Inferior parietal cortex (tissue), 1 donor: ENCODE results near the gene ACRV1.
"Not testable (repeated sequence)": the region's sequence is repeated elsewhere in the genome, so short reads cannot be mapped to it uniquely, and the experiment has no call there.

Experiments
- DNase-seq: peaks from one replicate; pipeline ENCODE4 v3.0.0-alpha.2; 2016; ENCODE audit errors: extremely low spot score

Gene ACRV1, protein sequence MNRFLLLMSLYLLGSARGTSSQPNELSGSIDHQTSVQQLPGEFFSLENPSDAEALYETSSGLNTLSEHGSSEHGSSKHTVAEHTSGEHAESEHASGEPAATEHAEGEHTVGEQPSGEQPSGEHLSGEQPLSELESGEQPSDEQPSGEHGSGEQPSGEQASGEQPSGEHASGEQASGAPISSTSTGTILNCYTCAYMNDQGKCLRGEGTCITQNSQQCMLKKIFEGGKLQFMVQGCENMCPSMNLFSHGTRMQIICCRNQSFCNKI

DNA sequence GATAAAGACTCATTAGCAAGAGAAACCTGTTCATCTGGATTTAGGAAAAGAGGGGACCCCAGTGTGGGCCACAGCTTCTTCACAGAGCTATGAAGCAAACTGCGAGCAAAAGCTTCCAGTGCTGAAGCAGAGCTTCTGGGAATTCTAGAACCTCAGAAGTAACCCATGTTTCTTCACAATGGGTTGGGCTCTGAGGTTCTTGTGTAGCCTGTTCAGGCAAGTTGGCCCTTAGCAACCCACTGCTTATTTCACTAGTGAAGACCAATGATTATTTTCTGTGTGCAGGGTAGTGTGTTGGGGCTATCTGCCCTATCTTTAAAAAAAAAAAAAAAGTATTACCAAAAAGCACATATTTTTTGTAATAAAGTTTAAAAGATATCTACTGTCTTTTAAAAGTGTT lies at the start of gene ACRV1:
Gene ACRV1, minus strand, starts transcription at position 101 of the 400 bp plus-strand sequence. Its CDS starts 67 bp downstream, at position 34.
- no peak for DNase-seq

DNA sequence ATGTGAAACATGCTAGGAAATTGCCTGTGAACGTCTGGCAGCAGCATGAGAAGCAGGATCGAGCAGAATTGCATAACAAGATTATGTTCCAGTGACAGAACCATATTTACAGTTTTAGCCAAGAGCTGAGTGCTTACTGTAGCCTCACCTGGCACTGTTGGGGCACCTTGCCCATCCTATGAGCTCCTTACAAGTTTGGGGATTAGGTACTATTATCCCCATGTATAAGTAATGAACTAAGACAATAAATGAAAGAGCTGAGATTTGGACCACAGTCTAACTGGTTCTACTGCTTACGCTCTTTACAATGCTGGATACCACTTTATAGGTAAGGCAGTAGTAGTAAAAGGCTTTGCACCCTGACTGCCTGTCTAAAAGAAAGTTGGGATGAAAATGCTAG lies 48.3 kb upstream of the ACRV1 start:
- DNase-seq = no peak

DNA sequence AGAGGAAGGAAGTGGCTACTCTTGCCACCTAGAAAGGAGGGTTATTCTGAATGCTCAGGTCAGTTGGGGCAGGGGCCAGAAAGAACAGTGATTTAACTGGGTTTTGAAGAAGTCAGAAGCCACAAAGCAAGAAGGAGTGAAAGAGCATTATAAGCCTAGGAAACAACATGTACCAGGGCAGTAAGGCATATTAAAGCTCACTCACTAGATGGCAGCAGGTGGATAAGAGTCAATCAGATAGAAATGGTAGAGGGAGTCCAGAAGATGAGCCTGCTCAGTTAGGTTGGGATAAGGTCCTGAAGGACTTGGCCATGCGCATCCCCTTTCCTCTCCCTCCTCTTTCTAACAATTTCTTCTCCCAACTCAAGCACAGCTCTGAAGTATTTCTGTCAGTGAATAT lies 43.5 kb upstream of the ACRV1 start:
- no peak for DNase-seq

DNA sequence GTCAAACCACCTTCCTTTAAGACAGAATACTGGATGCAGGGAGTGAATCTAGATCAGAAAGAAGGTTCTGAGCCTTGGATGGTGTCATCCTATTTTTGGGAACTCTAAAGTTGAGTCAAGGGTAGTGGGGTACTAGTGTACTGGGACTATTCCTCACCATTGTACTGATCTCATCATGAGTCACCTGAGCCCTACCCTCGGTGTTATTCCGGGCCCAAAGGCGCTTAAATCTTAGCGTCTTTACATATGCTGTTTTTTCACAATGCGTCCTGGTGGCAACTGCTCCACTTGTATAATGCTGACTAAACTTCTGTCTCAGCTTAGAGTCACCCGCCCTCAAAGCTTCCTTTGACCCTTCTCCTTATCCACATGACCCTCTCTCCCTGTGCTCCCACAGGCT lies 40.1 kb upstream of the ACRV1 start:
- DNase-seq = no peak

DNA sequence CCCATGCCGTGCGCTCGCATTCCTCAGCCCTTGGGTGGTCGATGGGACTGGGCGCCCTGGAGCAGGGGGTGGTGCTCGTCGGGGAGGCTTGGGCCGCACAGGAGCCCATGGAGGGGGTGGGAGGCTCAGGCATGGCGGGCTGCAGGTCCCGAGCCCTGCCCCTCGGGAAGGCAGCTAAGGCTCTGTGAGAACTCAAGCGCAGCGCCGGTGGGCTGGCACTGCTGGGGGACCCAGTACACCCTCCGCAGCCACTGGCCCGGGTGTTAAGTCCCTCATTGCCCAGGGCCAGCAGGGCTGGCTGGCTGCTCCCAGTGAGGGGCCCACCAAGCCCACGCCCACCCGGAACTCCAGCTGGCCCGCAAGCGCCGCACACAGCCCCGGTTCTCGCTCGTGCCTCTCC lies 24.0 kb upstream of the ACRV1 start:
- DNase-seq = not testable (repeated sequence)

DNA sequence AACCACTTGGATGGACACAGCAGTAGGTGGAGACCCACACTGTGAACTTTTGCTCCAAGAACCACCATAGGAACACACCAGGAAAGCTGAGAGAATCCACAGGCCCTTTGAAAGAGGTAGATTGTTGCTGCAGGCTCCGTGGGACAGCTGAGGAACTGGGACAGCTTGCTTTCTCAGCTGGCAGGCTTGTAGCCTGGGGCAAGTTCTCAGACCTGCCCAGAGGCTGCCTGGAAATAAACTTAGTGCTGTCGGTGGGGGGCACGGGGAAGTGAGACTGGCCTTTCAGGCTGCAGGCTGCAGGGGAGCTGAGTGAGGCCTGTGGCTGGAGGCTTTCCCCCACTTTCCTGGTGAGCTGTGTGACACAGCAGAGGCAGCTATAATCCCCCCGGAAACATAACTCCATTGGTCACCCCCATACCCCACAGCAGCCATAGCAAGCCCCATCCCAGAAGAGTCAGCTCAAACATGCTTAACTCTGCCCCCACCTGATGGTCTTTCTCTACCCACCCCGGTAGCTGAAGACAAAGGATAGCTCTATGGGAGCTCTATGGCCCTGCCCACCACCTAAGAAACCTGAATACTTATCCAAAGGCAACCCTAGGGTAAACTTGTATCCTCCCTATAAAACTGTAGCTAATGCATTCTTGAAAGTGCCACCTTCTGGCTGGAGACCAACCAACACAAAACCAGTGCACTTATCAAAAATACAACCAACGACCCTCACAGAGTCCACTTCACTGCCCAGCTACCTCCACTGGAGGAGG lies 21.4 kb upstream of the ACRV1 start:
- DNase-seq = no peak

DNA sequence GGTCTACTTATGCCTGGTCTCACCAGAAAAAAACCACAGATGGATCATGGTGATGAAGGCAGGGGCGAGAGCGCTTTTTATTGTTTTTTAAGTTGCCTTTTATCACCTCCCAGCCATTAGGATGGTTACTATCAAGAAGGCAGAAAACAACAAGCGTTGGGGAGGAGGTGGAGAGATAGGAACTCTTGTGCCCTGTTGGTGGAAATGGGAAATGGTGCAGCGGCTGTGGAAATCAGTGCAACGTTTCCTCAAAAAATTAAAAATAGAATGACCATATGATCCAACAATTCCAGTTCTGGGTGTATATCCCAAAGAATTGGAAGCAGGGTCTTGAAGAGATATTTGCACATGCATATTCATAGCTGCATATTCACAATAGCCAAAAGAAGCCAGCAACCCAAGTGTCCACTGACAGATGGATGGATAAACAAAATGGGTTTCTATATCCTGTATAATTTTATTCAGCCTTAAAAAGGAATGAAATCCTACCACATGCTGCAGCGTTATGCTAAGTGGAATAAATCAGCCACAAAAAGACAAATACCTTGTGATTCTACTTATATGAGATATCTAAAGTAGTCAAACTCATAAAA lies 20.5 kb upstream of the ACRV1 start:
- DNase-seq = no peak

DNA sequence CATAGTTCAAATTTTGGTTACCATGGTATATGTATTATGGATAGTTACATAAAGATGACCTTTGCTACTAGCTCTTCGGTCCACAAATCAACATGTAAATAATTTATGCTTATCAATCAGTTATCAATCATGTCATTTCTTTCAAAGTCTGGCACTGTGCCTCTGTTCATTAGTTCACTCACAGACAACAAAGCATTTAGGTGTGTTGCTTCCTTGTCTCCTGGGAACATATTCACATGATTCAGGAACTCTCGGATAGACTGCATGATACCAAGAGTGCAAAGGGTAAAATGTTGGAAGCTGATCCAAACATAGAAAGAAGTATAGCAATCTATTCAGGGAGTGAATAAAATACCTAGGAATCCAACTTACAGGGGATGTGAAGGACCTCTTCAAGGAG lies 14.3 kb upstream of the ACRV1 start:
- DNase-seq = no peak

DNA sequence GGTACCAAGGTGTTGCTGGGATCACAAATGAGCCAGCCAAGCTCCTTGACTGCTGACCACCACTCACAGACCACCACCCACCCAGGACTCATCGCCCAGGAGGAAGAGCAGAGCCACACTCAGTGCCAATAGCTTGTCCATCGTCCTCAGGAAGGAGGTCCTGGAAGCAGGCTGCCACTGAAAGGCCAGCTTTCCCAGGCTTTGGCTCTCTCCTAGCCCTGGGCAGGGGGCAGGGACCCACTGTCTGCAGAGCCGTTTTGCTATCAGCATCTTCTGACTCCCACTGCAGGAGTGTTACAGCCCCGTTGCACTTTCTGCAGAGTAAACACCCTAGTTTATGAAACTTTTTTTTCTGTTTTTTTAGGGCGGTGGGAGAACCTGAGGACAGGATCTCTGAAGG lies 12.2 kb upstream of the ACRV1 start:
- DNase-seq = no peak

DNA sequence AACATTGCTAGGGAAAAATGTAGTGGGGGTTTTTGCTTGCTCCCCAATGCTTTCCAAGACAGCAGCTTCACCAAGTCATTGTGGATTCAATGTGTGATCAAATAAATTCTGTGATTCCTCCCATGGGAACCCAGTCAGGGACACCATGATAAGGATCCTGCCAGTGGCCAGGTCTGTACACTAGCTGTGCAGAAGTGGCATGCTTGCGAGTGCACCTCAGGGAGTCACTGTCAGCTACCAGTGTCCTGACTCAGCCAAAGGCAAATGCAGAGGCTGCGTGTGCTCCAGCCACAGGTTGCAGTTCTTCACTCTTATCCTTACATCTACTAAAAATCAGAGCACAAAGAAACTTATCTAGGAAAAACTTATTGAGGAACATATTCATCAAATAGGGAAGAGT lies 9.4 kb upstream of the ACRV1 start:
- no peak for DNase-seq

DNA sequence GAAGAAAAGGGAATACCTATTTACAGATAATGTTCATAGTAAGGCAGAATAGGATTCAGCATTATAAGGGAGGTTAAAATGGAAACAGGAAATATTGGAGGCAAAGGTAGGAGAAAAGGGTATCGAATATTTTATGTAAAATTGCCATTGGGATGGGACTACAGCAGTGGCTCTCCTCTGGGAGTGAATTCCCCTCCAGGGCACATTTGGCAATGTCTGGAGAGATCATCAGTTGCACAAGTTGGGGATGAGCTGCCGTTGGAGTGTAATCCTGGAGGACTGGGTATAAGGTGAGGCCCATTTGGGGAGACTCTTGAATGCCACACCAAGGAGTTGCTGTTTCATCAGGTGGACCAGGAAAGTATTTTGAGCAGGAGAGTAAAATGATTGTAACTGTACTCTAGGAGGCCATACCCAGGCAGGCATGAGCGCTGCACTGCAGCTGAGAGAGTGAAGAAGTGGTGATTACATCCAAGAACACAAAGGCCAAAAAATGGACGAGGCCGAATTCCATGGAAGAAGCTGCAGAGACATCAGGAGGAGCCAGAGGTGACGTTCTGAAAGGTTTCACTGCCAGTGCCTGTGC lies 8.7 kb upstream of the ACRV1 start:
- DNase-seq = no peak

DNA sequence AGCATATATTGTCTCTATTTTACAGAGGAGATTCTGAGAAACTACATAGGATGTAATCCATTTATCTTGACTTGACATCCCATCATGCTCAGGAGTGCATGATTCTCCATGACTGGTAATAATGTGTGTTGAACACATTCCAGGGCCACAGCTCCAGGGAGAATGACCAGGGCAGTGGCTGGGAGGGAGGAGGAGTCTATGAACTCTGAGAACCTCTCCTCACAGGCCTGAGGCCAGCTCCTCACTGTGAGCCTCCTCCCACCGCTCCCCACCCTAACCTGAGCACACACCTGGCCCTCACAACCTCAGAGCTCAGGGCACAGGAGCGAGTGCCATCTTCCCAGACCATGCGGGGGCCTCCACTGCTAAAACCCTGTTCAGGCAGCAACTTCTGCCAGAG lies 8.0 kb upstream of the ACRV1 start:
- no peak for DNase-seq

DNA sequence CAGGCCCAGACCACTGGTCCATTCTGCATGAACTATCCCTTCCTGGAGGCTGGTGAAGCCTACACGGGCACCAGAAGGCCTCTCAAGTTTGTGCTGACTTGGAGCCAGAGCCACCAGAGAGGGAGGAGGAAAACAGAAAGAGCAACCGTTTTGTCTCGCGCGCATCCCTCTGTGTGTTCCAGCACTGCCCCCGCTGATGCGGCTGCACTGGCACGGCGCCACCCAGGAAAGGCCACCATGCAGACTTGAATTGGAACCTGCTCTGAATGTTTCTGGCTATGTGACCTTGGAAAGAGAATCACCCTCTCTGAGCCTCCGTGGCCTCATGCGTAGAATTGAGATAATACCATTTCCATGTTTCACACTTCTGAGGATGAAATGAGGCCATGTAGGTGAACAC lies 7.4 kb upstream of the ACRV1 start:
- no peak for DNase-seq

DNA sequence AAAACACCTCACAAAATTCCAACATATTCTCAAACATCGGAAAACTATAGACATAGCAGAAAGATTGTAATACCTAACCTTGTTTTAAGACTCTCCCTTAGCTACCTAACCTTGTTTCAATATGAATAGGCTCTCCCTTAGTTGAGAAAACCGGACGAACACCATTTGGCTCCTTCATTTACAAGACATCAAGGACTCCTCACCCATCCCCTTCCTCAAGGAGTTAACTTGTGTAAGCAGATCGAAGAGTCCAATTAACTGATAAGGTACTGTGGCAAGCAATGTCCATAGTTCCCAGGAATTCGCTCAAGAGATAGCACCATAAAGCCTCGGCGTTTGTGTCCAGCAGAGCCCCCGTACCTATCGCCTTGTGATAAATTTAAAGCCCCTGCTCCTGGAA lies 4.6 kb upstream of the ACRV1 start:
- DNase-seq = no peak

DNA sequence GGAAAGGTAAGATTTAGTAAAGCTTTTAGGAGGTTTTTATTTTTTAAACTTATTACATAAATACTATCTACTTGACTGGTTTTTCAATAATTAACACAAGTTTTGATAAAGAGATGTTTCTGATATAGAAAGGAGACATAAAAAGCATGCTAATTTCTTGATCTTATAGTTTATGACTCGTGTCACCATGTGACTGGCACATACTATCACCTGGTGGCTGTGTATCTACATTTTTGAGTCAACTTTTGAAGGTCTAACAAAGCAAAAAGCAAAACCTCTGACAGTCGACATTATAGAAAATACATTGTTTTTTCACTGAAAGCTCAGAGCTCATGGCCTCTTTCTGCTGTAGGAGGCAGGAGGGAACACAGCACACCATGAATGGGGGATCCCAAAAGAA lies 810 bp downstream of the ACRV1 start:
- no peak for DNase-seq

DNA sequence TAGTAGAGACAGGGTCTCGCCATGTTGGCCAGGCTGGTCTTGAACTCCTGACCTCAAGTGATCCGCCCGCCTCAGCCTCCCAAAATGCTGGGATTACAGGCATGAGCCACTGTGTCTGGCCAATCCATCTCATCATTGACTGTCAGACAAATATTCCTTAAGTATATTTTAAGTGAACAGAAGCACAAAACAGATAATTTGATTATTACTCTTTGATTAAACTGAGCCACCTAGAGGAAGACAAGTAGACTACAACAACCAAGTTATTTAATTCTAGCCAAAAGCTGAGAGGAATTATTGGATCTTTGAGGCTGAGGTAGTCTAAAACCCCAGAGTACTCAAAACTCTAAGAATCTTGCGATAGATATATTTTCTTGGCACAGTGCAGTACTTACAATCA lies 1.2 kb downstream of the ACRV1 start:
- DNase-seq = no peak

DNA sequence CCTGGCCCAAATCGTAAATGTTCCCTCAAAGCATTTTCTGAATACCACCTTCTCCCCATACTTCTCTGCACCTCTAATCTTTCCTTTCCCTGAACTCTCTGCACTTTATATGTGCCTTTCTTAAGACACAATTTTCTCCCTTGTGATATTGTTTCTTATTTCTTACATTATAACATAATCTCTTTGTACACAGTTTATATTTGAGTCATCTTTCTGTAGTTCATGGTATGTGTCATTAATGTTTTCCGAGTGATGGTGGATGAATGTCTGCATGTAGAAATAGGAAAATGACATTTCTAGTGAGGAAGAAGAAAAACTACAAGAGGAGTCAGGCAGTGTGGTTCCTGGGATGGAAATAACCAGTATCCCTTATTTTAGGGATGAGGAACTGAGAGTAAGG lies 5.5 kb downstream of the ACRV1 start:
- no peak for DNase-seq

DNA sequence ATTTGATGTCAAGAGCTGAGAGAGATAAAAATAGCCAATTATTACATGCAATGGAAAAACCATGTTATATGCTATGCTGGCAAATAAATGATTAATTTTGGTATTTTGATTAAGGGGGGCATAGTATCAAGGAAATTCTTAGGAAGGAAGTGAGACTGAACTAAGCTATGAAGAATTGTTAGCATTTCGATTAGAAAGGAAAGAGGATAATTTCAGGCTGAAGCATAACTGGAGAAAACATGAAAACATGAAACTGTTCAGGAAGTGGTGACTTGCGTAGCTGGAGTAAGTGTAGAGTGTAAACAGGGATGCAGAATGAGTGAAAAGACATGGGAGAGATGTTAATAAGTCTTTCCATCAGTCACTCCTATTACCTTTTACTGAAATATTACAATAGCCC lies 6.4 kb downstream of the ACRV1 start:
- no peak for DNase-seq

DNA sequence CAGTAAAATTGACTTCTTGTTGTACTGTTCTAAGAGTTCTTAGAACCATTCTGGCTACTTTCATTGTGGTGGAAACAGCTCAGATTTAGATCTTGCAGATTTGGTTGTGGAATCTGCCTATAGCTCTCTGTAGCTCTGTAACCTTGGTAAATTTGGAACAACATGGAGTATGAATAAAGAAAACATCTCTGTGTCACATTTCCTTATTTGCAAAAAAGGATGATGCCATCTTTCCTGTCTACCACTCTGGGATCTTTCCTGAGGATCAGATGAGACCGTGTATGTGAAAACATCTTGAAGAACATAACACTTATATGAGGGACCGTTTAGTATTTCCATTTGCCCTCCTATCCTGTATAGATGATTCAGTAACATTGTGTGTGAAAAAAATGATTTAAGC lies 9.1 kb downstream of the ACRV1 start:
- no peak for DNase-seq

DNA sequence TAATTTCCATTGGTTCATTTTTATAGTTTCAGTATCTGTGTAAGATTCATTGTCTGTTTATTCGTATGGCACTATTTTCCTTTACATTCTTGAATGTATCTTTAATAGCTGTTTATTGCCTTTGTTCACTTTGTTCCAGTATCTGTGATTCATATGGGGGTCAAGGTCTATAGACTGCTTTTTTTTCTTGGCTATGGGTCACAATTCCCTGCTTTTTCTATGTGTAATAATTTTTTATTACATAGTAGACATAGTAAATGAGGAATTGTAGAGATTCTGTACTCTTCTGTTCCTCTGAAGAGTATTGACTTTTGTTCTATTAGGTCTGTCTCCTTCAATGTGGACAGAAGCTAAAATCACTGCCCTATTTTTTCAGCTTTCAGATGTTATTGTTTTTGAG lies 10.5 kb downstream of the ACRV1 start:
- no peak for DNase-seq

DNA sequence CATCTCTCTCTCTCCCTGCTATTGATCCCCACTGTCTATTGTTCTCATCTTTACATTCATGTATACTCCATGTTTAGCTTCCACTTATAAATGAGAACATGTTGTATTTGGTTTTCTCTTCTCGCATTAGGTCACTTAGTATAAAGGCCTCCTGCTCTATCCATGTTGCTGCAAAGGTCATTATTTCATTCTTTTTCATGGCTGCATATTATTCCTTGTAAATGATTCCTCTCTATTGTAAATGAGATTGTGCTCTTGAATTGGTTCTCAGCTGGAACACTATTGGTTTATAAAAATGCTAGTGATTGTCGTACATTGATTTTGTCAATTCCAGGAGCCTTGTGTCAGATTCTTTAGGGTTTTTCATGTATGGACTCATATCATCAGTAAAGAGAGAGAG lies 13.5 kb downstream of the ACRV1 start:
- DNase-seq = no peak

DNA sequence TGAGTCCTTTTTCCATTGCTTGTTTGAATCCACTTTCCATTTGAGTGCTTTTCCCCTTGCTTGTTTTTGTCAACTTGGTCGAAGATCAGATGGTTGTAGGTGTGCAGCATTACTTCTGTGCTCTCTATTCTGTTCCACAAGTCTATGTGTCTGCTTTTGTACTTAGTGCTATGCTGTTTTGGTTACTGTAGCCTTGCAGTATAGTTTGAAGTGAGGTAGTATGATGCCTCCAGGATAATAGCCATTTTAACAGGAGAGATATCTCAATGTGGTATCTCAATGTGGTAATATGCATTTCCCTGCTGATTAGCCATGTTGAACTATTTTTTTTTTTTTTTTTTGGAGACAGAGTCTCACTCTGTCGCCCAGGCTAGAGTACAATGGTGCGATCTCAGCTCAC lies 16.7 kb downstream of the ACRV1 start:
- no peak for DNase-seq

DNA sequence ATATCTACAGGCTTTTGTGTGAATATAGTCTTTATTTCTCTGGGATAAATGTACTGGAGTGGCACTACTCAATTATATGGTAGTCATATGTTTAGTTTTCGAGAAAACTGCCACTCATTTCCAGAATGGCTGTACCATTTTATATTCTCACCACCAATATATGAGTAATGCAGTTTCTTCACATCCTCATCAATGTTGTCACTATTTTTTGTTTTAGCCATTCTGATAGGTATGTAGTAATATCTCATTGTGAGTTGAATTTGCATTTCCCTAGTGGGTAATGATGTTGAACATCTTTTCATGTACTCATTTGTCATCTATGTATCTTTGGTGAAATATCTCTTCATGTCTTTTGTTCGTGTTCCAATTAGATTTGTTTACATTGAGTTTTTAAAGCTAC lies 18.0 kb downstream of the ACRV1 start:
- no peak for DNase-seq
